ENCODE data around the gene NTF4.
"Not testable (repeated sequence)": the region's sequence is repeated elsewhere in the genome, so short reads cannot be mapped to it uniquely, and the experiment has no call there.

Gene NTF4

GRCh38 chr19:49092686-49093085 lies 28.1 kb upstream of the NTF4 start:
- DNase-seq (ENCODE audit: extremely low spot score, insufficient read length, low read depth) (no peak), FAIRE-seq (no peak)

GRCh38 chr19:49091391-49092038 lies 26.9 kb upstream of the NTF4 start:
- no peak for DNase-seq (ENCODE audit: extremely low spot score, insufficient read length, low read depth)
- FAIRE-seq: no peak

- FAIRE-seq (no peak), DNase-seq (ENCODE audit: extremely low spot score, insufficient read length, low read depth) (no peak)
These were observed 21.7 kb upstream of the NTF4 start for GRCh38 chr19:49086296-49086695.

- DNase-seq (ENCODE audit: extremely low spot score, insufficient read length, low read depth) (no peak), FAIRE-seq (no peak)
These were observed 21.2 kb upstream of the NTF4 start for GRCh38 chr19:49085868-49086232.

GRCh38 chr19:49085020-49085867 lies 20.6 kb upstream of the NTF4 start, which contains the start of gene SNRNP70:
TSS of gene SNRNP70 (plus strand) at chr19:49085451. CDS start at chr19:49086415, 964 bp downstream.
- DNase-seq (ENCODE audit: extremely low spot score, insufficient read length, low read depth) (peak; percentile 99), FAIRE-seq (peak; percentile 97)

- FAIRE-seq (no peak), DNase-seq (ENCODE audit: extremely low spot score, insufficient read length, low read depth) (no peak)
These were observed 19.8 kb upstream of the NTF4 start for GRCh38 chr19:49084206-49085019.

GRCh38 chr19:49081273-49081672 lies 16.7 kb upstream of the NTF4 start:
- FAIRE-seq: no peak
- DNase-seq (ENCODE audit: extremely low spot score, insufficient read length, low read depth): no peak

- FAIRE-seq: no peak
These were observed 15.8 kb upstream of the NTF4 start for GRCh38 chr19:49080392-49080791.

GRCh38 chr19:49074869-49075268 lies 10.3 kb upstream of the NTF4 start:
- not testable (repeated sequence) for FAIRE-seq; DNase-seq (ENCODE audit: extremely low spot score, insufficient read length, low read depth)

More at GRCh38 chr19:49080392-49080791, 15.8 kb upstream of the NTF4 start:
- DNase-seq (ENCODE audit: extremely low spot score, insufficient read length, low read depth): no peak

- DNase-seq (ENCODE audit: extremely low spot score, insufficient read length, low read depth) (no peak), FAIRE-seq (peak; percentile 9)
These were observed 9.1 kb upstream of the NTF4 start for GRCh38 chr19:49073514-49074378.

- FAIRE-seq (no peak), DNase-seq (ENCODE audit: extremely low spot score, insufficient read length, low read depth) (no peak)
These were observed 7.4 kb upstream of the NTF4 start for GRCh38 chr19:49071860-49072547.

- FAIRE-seq (no peak), DNase-seq (ENCODE audit: extremely low spot score, insufficient read length, low read depth) (no peak)
These were observed 5.8 kb upstream of the NTF4 start for GRCh38 chr19:49070416-49070815.

- FAIRE-seq (no peak), DNase-seq (ENCODE audit: extremely low spot score, insufficient read length, low read depth) (no peak)
These were observed 4.4 kb upstream of the NTF4 start for GRCh38 chr19:49069026-49069425.

GRCh38 chr19:49067554-49067953 lies 2.9 kb upstream of the NTF4 start:
- DNase-seq (ENCODE audit: extremely low spot score, insufficient read length, low read depth): no peak
- no peak for FAIRE-seq

- no peak for DNase-seq (ENCODE audit: extremely low spot score, insufficient read length, low read depth)
- no peak for FAIRE-seq
These were observed 1.4 kb upstream of the NTF4 start for GRCh38 chr19:49065905-49066512.

GRCh38 chr19:49064029-49064629 lies 489 bp downstream of the NTF4 start:
- DNase-seq (ENCODE audit: extremely low spot score, insufficient read length, low read depth) (no peak), FAIRE-seq (no peak)

- DNase-seq (ENCODE audit: extremely low spot score, insufficient read length, low read depth) (no peak), FAIRE-seq (no peak)
These were observed 3.2 kb downstream of the NTF4 start for GRCh38 chr19:49061445-49061844.

- DNase-seq (ENCODE audit: extremely low spot score, insufficient read length, low read depth): no peak
- no peak for FAIRE-seq
These were observed 3.6 kb downstream of the NTF4 start for GRCh38 chr19:49061000-49061399.

Measured in GM18507 (cell line).